Activated CD4-positive, alpha-beta T cell treated with anti-CD3 and anti-CD28 coated beads for 36 hours (primary cell): ENCODE data around the gene KIF26B. TPM values are rescaled to one million over a fixed set of nuclear protein-coding genes. Genes with fewer than 3 reads are reported as not detected.
A peak's percentile ranks its signal among the peaks of the same experiment; 100 is the strongest.
"Not testable (repeated sequence)": the region's sequence is repeated elsewhere in the genome, so short reads cannot be mapped to it uniquely, and the experiment has no call there.

Experiments used
- ATAC-seq: fragments of 200-7000 bp; cut with Tn5 transposase; one replicate; pipeline ENCODE4 v1.10.0; 2021; ENCODE audit warnings: mild to moderate bottlenecking, moderate library complexity
- CTCF ChIA-PET: fragments of 350-600 bp; sonication (Branson Sonifier 250); formaldehyde crosslinking; loops from one replicate; lab custom pipeline; 2021; ENCODE audit warnings: antibody characterized with exemption; lab: Charles Lee
- POLR2A ChIA-PET: fragments of 350-600 bp; sonication (Branson Sonifier 250); formaldehyde crosslinking; loops from one replicate; lab custom pipeline; 2021; ENCODE audit warnings: antibody characterized with exemption, inconsistent platforms; lab: Charles Lee
- DNase-seq: peaks from one replicate; pipeline ENCODE4 v3.0.0-alpha.2; 2020
- H3K27ac Mint-ChIP-seq: one replicate; pipeline ENCODE4 v1.8.0; 2021; ENCODE audit warnings: mixed read lengths
- H3K27me3 Mint-ChIP-seq: one replicate; pipeline ENCODE4 v1.8.0; 2021; ENCODE audit warnings: mixed read lengths
- H3K36me3 Mint-ChIP-seq: one replicate; pipeline ENCODE4 v1.8.0; 2021; ENCODE audit warnings: low read depth, mixed read lengths
- H3K4me1 Mint-ChIP-seq: one replicate; pipeline ENCODE4 v1.8.0; 2021; ENCODE audit warnings: mixed read lengths
- H3K4me3 Mint-ChIP-seq: one replicate; pipeline ENCODE4 v1.8.0; 2021; ENCODE audit warnings: mild to moderate bottlenecking, moderate library complexity, mixed read lengths
- H3K9me3 Mint-ChIP-seq: one replicate; pipeline ENCODE4 v1.8.0; 2021; ENCODE audit warnings: low read depth, mixed read lengths
- intact Hi-C, 2 experiments: fragments of 100-400 bp; cut with DNase I in 1 of 2; cut with micrococcal nuclease in 1 of 2; formaldehyde crosslinking; loops; one replicate each; pipeline versions ENCODE4 v1.14.2 to v1.15.1; 2022 to 2024; cut with DNase I, micrococcal nuclease
- total RNA-seq, 2 experiments: library from RNA; stranded (reverse); gene quantifications; one replicate each; pipeline ENCODE4 v1.2.3, GENCODE V29; 2021

KIF26B gene
- total RNA-seq, 2 experiments from 2014 or later, result 0.16 to 0.23 TPM

DNA sequence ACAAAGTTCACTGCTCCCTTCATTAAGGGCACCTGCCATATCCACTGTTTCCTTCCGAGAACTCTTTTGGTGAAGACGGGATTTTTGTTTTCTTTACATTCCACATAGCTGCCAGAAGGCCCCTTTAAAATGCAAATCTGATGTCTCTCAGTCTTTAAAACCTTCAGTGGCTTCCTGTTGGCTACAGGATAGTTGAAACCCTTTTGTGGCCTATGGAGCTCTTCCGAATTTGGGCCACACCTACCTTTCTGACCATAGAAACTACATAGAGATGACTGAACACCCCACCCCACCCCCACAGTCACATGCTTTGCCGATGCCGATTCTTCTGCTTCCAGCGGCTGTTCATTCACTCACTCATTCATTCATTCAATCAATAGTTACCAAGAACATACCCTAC is 502.6 kb downstream of the KIF26B start:
- Mint-ChIP-seq H3K4me3 (no peak overlapping the region), H3K4me1 (no peaks in the 10 kb centered on the region)
- intact Hi-C loops, result no loop called here

GRCh38 chr1:245663373-245663772 is 508.6 kb downstream of the KIF26B start:
- intact Hi-C loops, result loop anchor here in 1 of 2 experiments (10.0 kb wide), 1 partner anchor 341 kb away; no protein-coding TSS in a partner anchor
- CTCF ChIA-PET, result no interaction called here
- no peak for DNase-seq

More for the DNA sequence above, 502.6 kb downstream of the KIF26B start:
- no peaks in the 10 kb centered on the region for H3K27me3 Mint-ChIP-seq
- H3K9me3 Mint-ChIP-seq, result peaks cover 3% of the 10 kb centered on the region
- ChIA-PET CTCF (no interaction called here), POLR2A (no interaction called here)
- ATAC-seq (no peak), DNase-seq (no peak)
- H3K27ac Mint-ChIP-seq, result no peak overlapping the region
- no peaks in the 10 kb centered on the region for H3K36me3 Mint-ChIP-seq

GRCh38 chr1:245663841-245664240 is 509.1 kb downstream of the KIF26B start:
- Mint-ChIP-seq H3K9me3 (no peaks in the 10 kb centered on the region), H3K36me3 (no peaks in the 10 kb centered on the region), H3K4me3 (no peak overlapping the region), H3K27ac (no peak overlapping the region), H3K27me3 (no peaks in the 10 kb centered on the region), H3K4me1 (no peaks in the 10 kb centered on the region)
- ATAC-seq, result no peak
- ChIA-PET POLR2A (no interaction called here), CTCF (no interaction called here)
- intact Hi-C loops, result loop anchor here in 1 of 2 experiments (10.0 kb wide), 1 partner anchor 341 kb away; no protein-coding TSS in a partner anchor
- DNase-seq, result no peak

More at GRCh38 chr1:245663373-245663772, 508.6 kb downstream of the KIF26B start:
- POLR2A ChIA-PET, result no interaction called here
- no peak overlapping the region for H3K27ac Mint-ChIP-seq
- ATAC-seq, result no peak
- no peaks in the 10 kb centered on the region for H3K36me3 Mint-ChIP-seq
- no peaks in the 10 kb centered on the region for H3K27me3 Mint-ChIP-seq
- no peaks in the 10 kb centered on the region for H3K9me3 Mint-ChIP-seq
- H3K4me1 Mint-ChIP-seq, result no peaks in the 10 kb centered on the region
- no peak overlapping the region for H3K4me3 Mint-ChIP-seq

DNA sequence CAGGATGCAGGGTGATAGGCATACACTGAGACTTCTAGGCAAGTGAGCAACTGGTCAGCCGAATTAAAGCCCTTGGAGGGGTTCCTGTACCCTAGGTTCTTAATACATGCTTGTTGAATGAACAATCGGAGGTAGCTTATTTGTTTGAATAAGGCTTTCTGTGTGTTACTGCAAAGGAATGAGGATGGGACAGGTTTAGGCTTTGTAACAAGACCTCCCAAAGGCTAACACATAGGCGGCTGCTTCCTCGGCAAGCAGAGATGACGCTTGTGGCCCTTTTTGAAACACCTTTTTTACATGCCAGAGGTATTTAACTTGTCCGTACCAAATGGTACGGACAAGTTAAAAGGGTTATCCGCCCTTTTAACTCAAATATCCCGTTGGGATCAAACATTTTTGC is 511.6 kb downstream of the KIF26B start:
- ATAC-seq (no peak), DNase-seq (no peak)
- Mint-ChIP-seq H3K4me1 (no peaks in the 10 kb centered on the region), H3K4me3 (no peak overlapping the region), H3K9me3 (no peaks in the 10 kb centered on the region), H3K36me3 (no peaks in the 10 kb centered on the region), H3K27ac (no peak overlapping the region), H3K27me3 (no peaks in the 10 kb centered on the region)
- intact Hi-C loops, result loop anchor here in 1 of 2 experiments (10.0 kb wide), 1 partner anchor 338 kb away; no protein-coding TSS in a partner anchor
- ChIA-PET CTCF (no interaction called here), POLR2A (no interaction called here)

GRCh38 chr1:245671349-245671748 is 516.6 kb downstream of the KIF26B start:
- Mint-ChIP-seq H3K36me3 (no peaks in the 10 kb centered on the region), H3K4me1 (no peaks in the 10 kb centered on the region), H3K27ac (no peak overlapping the region), H3K27me3 (no peaks in the 10 kb centered on the region), H3K9me3 (no peaks in the 10 kb centered on the region), H3K4me3 (no peak overlapping the region)
- ATAC-seq (no peak), DNase-seq (no peak)
- intact Hi-C loops, result no loop called here
- POLR2A ChIA-PET, result no interaction called here
- CTCF ChIA-PET, result no interaction called here

- ChIA-PET POLR2A (no interaction called here), CTCF (no interaction called here)
- DNase-seq (no peak), ATAC-seq (no peak)
- intact Hi-C loops, result no loop called here
- H3K27ac Mint-ChIP-seq, result no peak overlapping the region
- H3K4me1 Mint-ChIP-seq, result no peaks in the 10 kb centered on the region
- no peak overlapping the region for H3K4me3 Mint-ChIP-seq
- H3K36me3 Mint-ChIP-seq, result no peaks in the 10 kb centered on the region
- H3K27me3 Mint-ChIP-seq, result no peaks in the 10 kb centered on the region
- no peaks in the 10 kb centered on the region for H3K9me3 Mint-ChIP-seq
Observed at GRCh38 chr1:245671966-245672767, 517.4 kb downstream of the KIF26B start.

GRCh38 chr1:245672836-245673656 is 518.3 kb downstream of the KIF26B start:
- H3K9me3 Mint-ChIP-seq, DNase-seq, intact Hi-C loops, H3K27ac Mint-ChIP-seq, H3K4me3 Mint-ChIP-seq, H3K27me3 Mint-ChIP-seq, POLR2A ChIA-PET, ATAC-seq, H3K4me1 Mint-ChIP-seq, CTCF ChIA-PET, H3K36me3 Mint-ChIP-seq: not testable (repeated sequence)

DNA sequence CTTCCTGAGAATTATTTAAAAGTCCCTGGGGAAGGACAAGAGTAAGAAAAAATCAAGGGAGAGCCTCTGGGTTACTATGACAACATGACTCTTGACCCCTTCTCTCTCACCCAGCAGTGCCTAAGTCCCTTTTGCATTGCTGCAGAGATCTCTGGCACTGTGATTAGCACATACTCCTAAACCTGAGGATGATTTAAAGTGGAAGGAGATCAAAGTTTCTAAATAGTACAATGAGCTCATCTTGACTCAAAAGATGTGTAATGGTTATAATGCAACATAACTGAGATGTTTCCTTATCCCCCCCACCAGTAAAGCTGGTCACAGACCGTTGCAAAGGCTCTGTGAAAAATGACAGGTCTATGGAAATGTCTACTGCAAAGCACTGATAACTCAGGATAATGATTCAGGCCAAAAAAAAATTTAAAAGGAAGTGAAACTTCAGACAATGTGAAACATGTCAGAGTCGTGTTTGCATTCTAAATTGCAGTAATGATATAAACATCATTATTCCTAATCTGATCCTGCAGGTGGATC is 519.2 kb downstream of the KIF26B start:
- no peaks in the 10 kb centered on the region for H3K36me3 Mint-ChIP-seq
- no peaks in the 10 kb centered on the region for H3K4me1 Mint-ChIP-seq
- ChIA-PET POLR2A (no interaction called here), CTCF (no interaction called here)
- H3K4me3 Mint-ChIP-seq, result no peak overlapping the region
- DNase-seq (no peak), ATAC-seq (peak; percentile 26)
- H3K27ac Mint-ChIP-seq, result no peak overlapping the region
- H3K9me3 Mint-ChIP-seq, result no peaks in the 10 kb centered on the region
- H3K27me3 Mint-ChIP-seq, result no peaks in the 10 kb centered on the region
- intact Hi-C loops, result no loop called here

- H3K4me3 Mint-ChIP-seq, result no peak overlapping the region
- ChIA-PET POLR2A (no interaction called here), CTCF (no interaction called here)
- no peaks in the 10 kb centered on the region for H3K9me3 Mint-ChIP-seq
- H3K27me3 Mint-ChIP-seq, result no peaks in the 10 kb centered on the region
- no peaks in the 10 kb centered on the region for H3K36me3 Mint-ChIP-seq
- ATAC-seq (no peak), DNase-seq (no peak)
- no peaks in the 10 kb centered on the region for H3K4me1 Mint-ChIP-seq
- intact Hi-C loops, result no loop called here
- no peak overlapping the region for H3K27ac Mint-ChIP-seq
Observed at GRCh38 chr1:245677461-245678240, 522.9 kb downstream of the KIF26B start.

- no peaks in the 10 kb centered on the region for H3K4me1 Mint-ChIP-seq
- intact Hi-C loops, result no loop called here
- CTCF ChIA-PET, result no interaction called here
Observed at GRCh38 chr1:245678860-245679411, 524.2 kb downstream of the KIF26B start.

More at GRCh38 chr1:245678860-245679411, 524.2 kb downstream of the KIF26B start:
- Mint-ChIP-seq H3K9me3 (no peaks in the 10 kb centered on the region), H3K27ac (no peak overlapping the region), H3K27me3 (no peaks in the 10 kb centered on the region), H3K36me3 (no peaks in the 10 kb centered on the region), H3K4me3 (no peak overlapping the region)
- POLR2A ChIA-PET, result no interaction called here
- DNase-seq, result no peak
- no peak for ATAC-seq
